ENCODE measurements around the gene TPSAB1. TPM values are rescaled to one million over a fixed set of nuclear protein-coding genes. Genes with fewer than 3 reads are reported as not detected.

TPSAB1 gene
- not detected in 2 replicates for total RNA-seq

DNA sequence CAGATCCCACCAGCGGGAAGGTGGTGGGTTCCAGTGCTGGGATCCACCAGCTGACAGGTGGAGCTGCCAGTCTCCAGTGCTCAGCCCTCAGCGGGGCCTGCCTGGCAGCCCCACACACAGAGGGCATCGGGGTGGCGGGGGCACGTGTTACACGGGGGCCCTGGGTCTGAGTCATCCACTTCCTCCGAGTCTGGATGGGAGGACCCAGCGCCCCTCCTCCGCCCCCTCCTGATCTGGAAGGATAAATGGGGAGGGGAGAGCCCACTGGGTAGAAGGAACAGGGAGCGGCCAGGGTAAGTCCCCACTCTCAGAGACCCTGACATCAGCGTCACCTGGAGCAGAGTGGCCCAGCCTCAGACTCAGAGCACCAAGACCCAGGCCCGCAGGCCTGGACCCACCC is at the start of gene TPSAB1:
TSS of gene TPSAB1 (plus strand) at position 270 of the 400 bp plus-strand sequence. CDS start 234 bp downstream, outside the sequence.

DNA sequence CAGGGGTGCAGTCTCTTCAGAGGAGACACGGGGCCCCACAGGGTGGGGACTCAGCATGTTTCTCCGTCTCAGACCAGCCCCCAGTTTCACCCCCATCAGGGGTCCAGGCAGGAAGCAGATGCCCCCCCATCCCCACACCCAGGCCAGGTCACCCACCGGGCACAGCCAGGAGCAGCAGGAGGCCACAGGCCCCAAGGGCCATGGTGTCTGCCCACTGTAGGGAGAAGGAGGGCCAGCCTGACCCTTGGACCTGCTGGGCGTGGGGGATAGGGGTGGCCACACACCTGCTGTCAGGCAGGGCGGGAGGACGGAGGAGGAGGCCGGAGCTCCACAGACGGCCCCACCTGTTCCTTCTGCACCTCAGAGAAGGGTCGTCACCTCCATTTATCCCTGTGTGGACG is 15.5 kb upstream of the TPSAB1 start, which contains the start of gene TPSG1:
TSS of gene TPSG1 (minus strand) at position 218 of the 401 bp plus-strand sequence. CDS start at position 202, 16 bp downstream.

DNA sequence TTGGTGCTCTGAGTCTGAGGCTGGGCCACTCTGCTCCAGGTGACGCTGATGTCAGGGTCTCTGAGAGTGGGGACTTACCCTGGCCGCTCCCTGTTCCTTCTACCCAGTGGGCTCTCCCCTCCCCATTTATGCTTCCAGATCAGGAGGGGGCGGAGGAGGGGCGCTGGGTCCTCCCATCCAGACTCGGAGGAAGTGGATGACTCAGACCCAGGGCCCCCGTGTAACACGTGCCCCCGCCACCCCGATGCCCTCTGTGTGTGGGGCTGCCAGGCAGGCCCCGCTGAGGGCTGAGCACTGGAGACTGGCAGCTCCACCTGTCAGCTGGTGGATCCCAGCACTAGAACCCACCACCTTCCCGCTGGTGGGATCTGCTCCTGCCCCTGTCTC is 10.4 kb upstream of the TPSAB1 start, which contains the start of gene TPSB2:
TSS of gene TPSB2 (minus strand) at position 101 of the 387 bp plus-strand sequence. CDS start 233 bp downstream, outside the sequence.

DNA sequence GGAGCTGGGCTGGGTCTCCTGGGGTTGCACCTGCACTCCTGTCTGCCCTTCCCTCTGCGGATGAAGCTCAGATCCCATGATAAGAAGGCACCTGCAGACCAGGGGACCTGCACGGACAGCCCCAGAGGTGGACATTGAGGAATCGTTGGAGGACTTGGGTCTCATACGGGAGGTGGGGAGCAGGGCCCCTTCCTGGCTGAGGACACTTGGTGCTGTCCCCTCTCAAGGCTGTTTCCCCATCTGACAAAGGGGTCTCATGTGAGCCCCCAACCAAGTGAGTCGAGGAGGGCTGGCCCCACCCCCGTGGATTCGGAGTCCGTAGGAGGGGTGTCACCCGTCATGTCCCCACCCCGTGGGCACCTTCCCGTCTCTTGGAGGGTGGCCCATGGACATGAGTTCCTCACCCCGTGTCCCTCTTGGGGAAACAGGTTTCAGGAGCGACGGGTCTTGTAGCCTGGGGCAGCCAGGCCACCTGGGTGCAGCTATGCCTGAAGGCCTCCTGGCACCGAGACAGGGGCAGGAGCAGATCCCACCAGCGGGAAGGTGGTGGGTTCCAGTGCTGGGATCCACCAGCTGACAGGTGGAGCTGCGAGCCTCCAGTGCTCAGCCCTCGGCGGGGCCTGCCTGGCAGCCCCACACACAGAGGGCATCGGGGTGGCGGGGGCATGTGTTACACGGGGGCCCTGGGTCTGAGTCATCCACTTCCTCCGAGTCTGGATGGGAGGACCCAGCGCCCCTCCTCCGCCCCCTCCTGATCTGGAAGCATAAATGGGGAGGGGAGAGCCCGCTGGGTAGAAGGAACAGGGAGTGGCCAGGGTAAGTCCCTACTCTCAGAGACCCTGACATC is 15.0 kb downstream of the TPSAB1 start, which contains the start of gene TPSD1:
TSS of gene TPSD1 (plus strand) at position 794 of the 847 bp plus-strand sequence. CDS start 212 bp downstream, outside the sequence.

Other genes starting within 250 kb of the TPSAB1 start
- not detected in 2 replicates for gene SSTR5, start 168.0 kb upstream of the TPSAB1 start, total RNA-seq
- not detected in 2 replicates for gene C1QTNF8, start 144.5 kb upstream of the TPSAB1 start, total RNA-seq
- under 0.01 TPM in 2 replicates for gene CACNA1H, start 87.6 kb upstream of the TPSAB1 start, total RNA-seq
- gene TPSG1, start 15.4 kb upstream of the TPSAB1 start, total RNA-seq = not detected in 2 replicates
- gene TPSB2, start 10.5 kb upstream of the TPSAB1 start, total RNA-seq = not detected in 2 replicates
- not detected in 2 replicates for gene TPSD1, start 15.4 kb downstream of the TPSAB1 start, total RNA-seq
- 37.2 and 54.0 TPM in 2 replicates for gene UBE2I, start 68.9 kb downstream of the TPSAB1 start, total RNA-seq
- gene BAIAP3, start 92.9 kb downstream of the TPSAB1 start, total RNA-seq = 0.97 TPM in 2 replicates
- 48.4 and 63.0 TPM in 2 replicates for gene TSR3, start 111.2 kb downstream of the TPSAB1 start, total RNA-seq
- 39.9 and 41.2 TPM in 2 replicates for gene GNPTG, start 111.2 kb downstream of the TPSAB1 start, total RNA-seq
- 13.5 and 20.3 TPM in 2 replicates for gene UNKL, start 174.0 kb downstream of the TPSAB1 start, total RNA-seq
- gene UQCC4, start 180.0 kb downstream of the TPSAB1 start, total RNA-seq = 10.2 and 12.0 TPM in 2 replicates
- not detected in 2 replicates for gene PERCC1, start 190.4 kb downstream of the TPSAB1 start, total RNA-seq
- under 0.01 and 0.24 TPM in 2 replicates for gene CCDC154, start 203.9 kb downstream of the TPSAB1 start, total RNA-seq
- gene CLCN7, start 234.3 kb downstream of the TPSAB1 start, total RNA-seq = 73.5 and 81.5 TPM in 2 replicates
- gene PTX4, start 248.2 kb downstream of the TPSAB1 start, total RNA-seq = 0.12 and 0.16 TPM in 2 replicates

Measured in hair follicle dermal papilla cell (primary cell).